Kidney (tissue), 14 donors: ENCODE results near the gene MCTS1. TPM values are rescaled to one million over a fixed set of nuclear protein-coding genes. Genes with fewer than 3 reads are reported as not detected.

Experiments used
- DNase-seq, 5 donors: peaks; one replicate each; pipeline ENCODE4 v3.0.0-alpha.2; 2013 to 2020
- FAIRE-seq: peaks from 2 replicates; lab custom pipeline; 2012; peaks lifted over from hg19 to GRCh38; lab: Jason Lieb, UNC
- H3K27ac ChIP-seq, 2 donors: one replicate each; pipeline ENCODE4 v1.7.0; 2013; ENCODE audit warnings: low read depth in 2 of 2, low read length in 2 of 2, inconsistent platforms in 1 of 2
- H3K27me3 ChIP-seq: one replicate; pipeline ENCODE4 v1.7.1; 2013; ENCODE audit warnings: low read length, inconsistent platforms; ENCODE audit not compliant: control insufficient read depth, insufficient read depth
- H3K36me3 ChIP-seq, 3 donors: one replicate each; pipeline versions ENCODE4 v1.7.0 to v1.7.1; 2013; ENCODE audit warnings: low read length in 3 of 3, control low read depth in 1 of 3, inconsistent platforms in 1 of 3; ENCODE audit not compliant: insufficient read depth in 3 of 3, control insufficient read depth in 2 of 3
- H3K4me1 ChIP-seq, 3 donors: one replicate each; pipeline versions ENCODE4 v1.7.0 to v1.7.1; 2013; ENCODE audit warnings: low read length in 3 of 3, inconsistent platforms in 1 of 3, low read depth in 1 of 3; ENCODE audit not compliant: control insufficient read depth in 2 of 3, insufficient read depth in 2 of 3
- H3K4me3 ChIP-seq, 3 donors: one replicate each; pipeline versions ENCODE4 v1.7.0 to v1.8.1; 2013; ENCODE audit warnings: low read length in 3 of 3, control low read depth in 1 of 3, inconsistent platforms in 1 of 3
- H3K9ac ChIP-seq, 3 donors: one replicate each; pipeline versions ENCODE4 v1.7.0 to v1.7.1; 2013; ENCODE audit warnings: low read length in 3 of 3, control low read depth in 1 of 3, inconsistent platforms in 1 of 3
- H3K9me3 ChIP-seq, 3 donors: one replicate each; pipeline versions ENCODE4 v1.7.0 to v1.7.1; 2013; ENCODE audit warnings: low read length in 3 of 3, control low read depth in 1 of 3, inconsistent platforms in 1 of 3; ENCODE audit not compliant: control insufficient read depth in 2 of 3, insufficient read depth in 1 of 3
- CTCF ChIP-seq: IDR thresholded peaks from 3 replicates; pipeline ENCODE4 v1.5.1; 2012; ENCODE audit warnings: mild to moderate bottlenecking, moderate library complexity, borderline replicate concordance; ENCODE audit not compliant: insufficient read depth; ENCODE audit errors: extremely low read depth
- intact Hi-C: fragments of 100-400 bp; cut with DNase I; formaldehyde crosslinking; loops from one replicate; pipeline ENCODE4 v1.11.1; 2022
- polyA plus RNA-seq: library from polyadenylated mRNA; stranded (reverse); fragments of 350-450 nt; fragmentation: Illumina TruSeq; extraction: RNeasy Lipid Tissue Mini Kit (QIAGEN cat#74804); gene quantifications from one replicate; pipeline ENCODE4 v1.2.3, GENCODE V29; 2014; ENCODE audit warnings: low read depth, low replicate concordance; ENCODE audit not compliant: insufficient read depth
- total RNA-seq: library from RNA; stranded (reverse); fragmentation: NEBNext Ultra II Directional; extraction: Animal tissue kit (Norgen Biotek cat#: 25700); gene quantifications from one replicate; pipeline ENCODE4 v1.2.1, GENCODE V29; 2021
- donor health status: control.
- donor health status: control.
- donor health status: control.
- donor health status: control.
- donor health status: control.
- donor health status: DM: yes; HTN: yes; CAD: no.
- donor health status: Normal renal cell carcinoma (clear cell type).

Gene MCTS1
- total and polyA plus RNA-seq, 2 donors from 2014 or later = 30.6 to 73.7 TPM

- intact Hi-C loops = no loop called here
- H3K4me3 ChIP-seq = no peak overlapping the region
- no peaks in the 10 kb centered on the region for H3K4me1 ChIP-seq
- TF ChIP-seq CTCF = no peak
- H3K27me3 ChIP-seq = no peaks in the 10 kb centered on the region
- no peaks in the 10 kb centered on the region for H3K36me3 ChIP-seq
- no peak overlapping the region for H3K27ac ChIP-seq
- H3K9me3 ChIP-seq = no peaks in the 10 kb centered on the region
- H3K9ac ChIP-seq = no peak overlapping the region
- DNase-seq (no peak), FAIRE-seq (no peak)
These were observed 49.1 kb downstream of the MCTS1 start for GRCh38 chrX:120653000-120653399.

GRCh38 chrX:120660637-120661036 is 56.7 kb downstream of the MCTS1 start:
- Histone ChIP-seq H3K27ac (no peak overlapping the region), H3K9me3 (no peaks in the 10 kb centered on the region), H3K9ac (no peak overlapping the region), H3K4me1 (no peaks in the 10 kb centered on the region), H3K27me3 (no peaks in the 10 kb centered on the region), H3K4me3 (no peak overlapping the region), H3K36me3 (no peaks in the 10 kb centered on the region)
- intact Hi-C loops = no loop called here
- no peak for TF ChIP-seq CTCF
- DNase-seq (no peak), FAIRE-seq (no peak)

Other genes with a start within 250 kb of the MCTS1 start
- gene ATP1B4, start 242.0 kb upstream of the MCTS1 start, total RNA-seq = not detected
- not detected for gene ATP1B4, start 242.0 kb upstream of the MCTS1 start, polyA plus RNA-seq
- gene LAMP2, start 134.8 kb upstream of the MCTS1 start, total RNA-seq = 145 TPM
- gene LAMP2, start 134.8 kb upstream of the MCTS1 start, polyA plus RNA-seq = 91.2 TPM
- 34.7 TPM for gene CUL4B, start 43.1 kb upstream of the MCTS1 start, total RNA-seq
- gene CUL4B, start 43.1 kb upstream of the MCTS1 start, polyA plus RNA-seq = 15.7 TPM
- gene C1GALT1C1, start 26.0 kb downstream of the MCTS1 start, total RNA-seq = 25.4 TPM
- gene C1GALT1C1, start 26.0 kb downstream of the MCTS1 start, polyA plus RNA-seq = 35.1 TPM